NCI-H446 treated with DMSO at 0.1 percent for 48 hours (cell line): ENCODE results near the gene ZNF275.
"Not testable (repeated sequence)": the region's sequence is repeated elsewhere in the genome, so short reads cannot be mapped to it uniquely, and the experiment has no call there.

Experiments used
- DNase-seq: peaks from one replicate; lab custom pipeline; 2025; lab: John Stamatoyannopoulos, UW

Gene ZNF275

GRCh38 chrX:153387987-153388721 lies 54.2 kb downstream of the ZNF275 start:
- no peak for DNase-seq

GRCh38 chrX:153388722-153389459 lies 54.9 kb downstream of the ZNF275 start:
- DNase-seq: no peak

GRCh38 chrX:153389460-153389768 lies 55.5 kb downstream of the ZNF275 start:
- DNase-seq: not testable (repeated sequence)

- no peak for DNase-seq
These were observed 58.8 kb downstream of the ZNF275 start for GRCh38 chrX:153392642-153393321.

- no peak for DNase-seq
These were observed 60.7 kb downstream of the ZNF275 start for GRCh38 chrX:153394612-153395011.

- no peak for DNase-seq
These were observed 61.8 kb downstream of the ZNF275 start for GRCh38 chrX:153395613-153396319.

GRCh38 chrX:153396320-153397195 lies 62.6 kb downstream of the ZNF275 start:
- no peak for DNase-seq

GRCh38 chrX:153397256-153397960 lies 63.5 kb downstream of the ZNF275 start:
- no peak for DNase-seq

GRCh38 chrX:153398275-153398960 lies 64.5 kb downstream of the ZNF275 start:
- DNase-seq: no peak

GRCh38 chrX:153400146-153401132 lies 66.5 kb downstream of the ZNF275 start:
- DNase-seq: no peak

GRCh38 chrX:153401133-153401764 lies 67.3 kb downstream of the ZNF275 start, which contains the start of gene PNMA6E:
TSS of gene PNMA6E (minus strand) at chrX:153401350. CDS start at chrX:153398849, 2,501 bp downstream.
- DNase-seq: no peak
